ENCODE results near the gene SNRPD3.

DNA sequence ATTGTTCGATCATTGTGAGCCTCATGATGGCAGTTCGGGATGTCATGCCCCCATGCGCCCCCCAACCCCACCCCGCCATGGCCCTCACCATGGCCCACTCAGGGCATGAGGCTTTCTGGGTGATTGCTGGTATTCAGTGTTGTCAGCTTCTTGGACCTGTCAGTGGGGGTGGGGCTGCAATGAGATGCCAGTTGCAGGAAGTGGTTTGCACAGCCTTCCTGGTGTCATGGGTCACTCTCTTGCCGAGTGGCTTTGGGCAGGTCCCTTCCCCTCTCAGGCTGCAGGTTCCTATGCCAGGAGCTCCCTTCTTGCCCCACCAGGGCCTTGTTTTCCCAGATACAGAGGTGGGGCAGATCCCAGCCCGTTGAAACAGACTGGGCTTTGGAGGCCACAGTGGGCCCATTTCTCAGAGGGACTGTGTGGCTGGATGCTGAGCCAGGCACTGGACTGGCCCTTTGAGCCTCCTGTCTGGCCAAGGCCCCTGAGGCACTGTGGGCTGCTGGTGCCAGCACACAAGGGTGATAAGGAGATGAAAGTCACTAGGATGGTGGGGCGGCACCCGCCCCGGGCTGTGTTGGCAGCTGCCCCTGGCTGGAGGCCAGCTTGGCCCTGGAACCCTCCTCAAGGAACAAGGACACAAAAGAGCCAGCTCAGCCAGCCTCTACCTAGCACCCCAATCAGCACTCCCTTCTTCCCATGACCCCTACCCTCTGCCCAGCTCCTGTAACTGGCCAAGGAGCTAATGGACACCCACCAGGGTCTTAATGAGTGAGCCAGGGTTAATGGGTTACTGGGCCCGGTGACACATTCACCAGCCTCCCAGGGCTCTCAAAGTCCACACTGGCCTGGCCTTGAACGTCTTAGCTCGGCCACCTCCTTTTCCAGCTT is 45.7 kb downstream of the SNRPD3 start:
- TF ChIP-seq, protein P1, sequence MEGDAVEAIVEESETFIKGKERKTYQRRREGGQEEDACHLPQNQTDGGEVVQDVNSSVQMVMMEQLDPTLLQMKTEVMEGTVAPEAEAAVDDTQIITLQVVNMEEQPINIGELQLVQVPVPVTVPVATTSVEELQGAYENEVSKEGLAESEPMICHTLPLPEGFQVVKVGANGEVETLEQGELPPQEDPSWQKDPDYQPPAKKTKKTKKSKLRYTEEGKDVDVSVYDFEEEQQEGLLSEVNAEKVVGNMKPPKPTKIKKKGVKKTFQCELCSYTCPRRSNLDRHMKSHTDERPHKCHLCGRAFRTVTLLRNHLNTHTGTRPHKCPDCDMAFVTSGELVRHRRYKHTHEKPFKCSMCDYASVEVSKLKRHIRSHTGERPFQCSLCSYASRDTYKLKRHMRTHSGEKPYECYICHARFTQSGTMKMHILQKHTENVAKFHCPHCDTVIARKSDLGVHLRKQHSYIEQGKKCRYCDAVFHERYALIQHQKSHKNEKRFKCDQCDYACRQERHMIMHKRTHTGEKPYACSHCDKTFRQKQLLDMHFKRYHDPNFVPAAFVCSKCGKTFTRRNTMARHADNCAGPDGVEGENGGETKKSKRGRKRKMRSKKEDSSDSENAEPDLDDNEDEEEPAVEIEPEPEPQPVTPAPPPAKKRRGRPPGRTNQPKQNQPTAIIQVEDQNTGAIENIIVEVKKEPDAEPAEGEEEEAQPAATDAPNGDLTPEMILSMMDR (IDR thresholded peaks at IDR 0.05), result no peak
- TF ChIP-seq ZFX (IDR thresholded peaks at IDR 0.05; ENCODE audit: borderline replicate concordance), result no peak

Data from 22Rv1 (cell line).